K562 (cell line): Measurements from ENCODE around the gene KIN. TPM values are rescaled to one million over a fixed set of nuclear protein-coding genes. Genes with fewer than 3 reads are reported as not detected.

ENCODE experiments used
- ATAC-seq: fragments of 200-7000 bp; cut with Tn5 transposase; 3 replicates; pipeline ENCODE4 v1.9.1; 2020; ENCODE audit warnings: moderate library complexity
- BruUV-seq: library from RNA; stranded (reverse); fragments of 400-500 nt; replicated peaks from 2 replicates; lab custom pipeline; 2021; lab: Mats Ljungman, UMichigan
- CTCF ChIA-PET: fragments of 300-600 bp; formaldehyde crosslinking; extraction: SDS; loops from one replicate; lab custom pipeline; 2021; ENCODE audit warnings: low intra/inter-chr PET ratio; lab: Yijun Ruan, JAX
- POLR2A ChIA-PET: fragments of 300-600, 350-650 bp; sonication (Branson Sonifier 250); formaldehyde crosslinking; extraction: SDS; loops from one replicate; lab custom pipeline; 2021; ENCODE audit warnings: antibody characterized with exemption, inconsistent platforms; lab: Yijun Ruan, JAX
- DNase-seq, 4 experiments: peaks; one replicate each; pipeline versions ENCODE4 v3.0.0 to v3.0.0-alpha.2; 2011 to 2018; ENCODE audit warnings: low spot score in 3 of 4, mixed read lengths in 3 of 4; ENCODE audit errors: extremely low read depth in 1 of 4
- FAIRE-seq: peaks from 2 replicates; lab custom pipeline; 2011; peaks lifted over from hg19 to GRCh38; lab: Jason Lieb, UNC
- H2AFZ ChIP-seq: 2 replicates; pipeline ENCODE4 v1.6.0; 2011; ENCODE audit warnings: low read depth, low read length, control low read depth, inconsistent platforms
- H3K27ac ChIP-seq: fragments of 200-600 bp; 3 replicates; pipeline ENCODE4 v1.8.0; 2011; ENCODE audit warnings: low read depth, mild to moderate bottlenecking, control low read depth, inconsistent platforms, low read length, moderate library complexity, mixed read lengths; ENCODE audit errors: extremely low read depth
- H3K27me3 ChIP-seq, 2 experiments: fragments of 300-600 bp in 1 of 2; 2 replicates in 1 of 2; 3 replicates in 1 of 2; pipeline versions ENCODE4 v1.6.0 to v1.8.0; 2011; ENCODE audit warnings: inconsistent platforms in 2 of 2, low read length in 2 of 2, mild to moderate bottlenecking in 1 of 2, mixed read lengths in 1 of 2, moderate library complexity in 1 of 2; ENCODE audit not compliant: control insufficient read depth in 2 of 2, insufficient read depth in 2 of 2
- H3K36me3 ChIP-seq: fragments of 300-600 bp; 3 replicates; pipeline ENCODE4 v1.8.0; 2011; ENCODE audit warnings: mild to moderate bottlenecking, low read length, inconsistent platforms; ENCODE audit not compliant: control insufficient read depth, insufficient read depth
- H3K4me1 ChIP-seq, 2 experiments: fragments of 200-600 bp in 1 of 2; replicated peaks in 1 of 2; 2 replicates in 1 of 2; 3 replicates in 1 of 2; pipeline versions ENCODE4 v1.5.1 to v1.8.0; 2011; ENCODE audit warnings: inconsistent platforms in 2 of 2, low read length in 2 of 2, mild to moderate bottlenecking in 1 of 2, mixed read lengths in 1 of 2, moderate library complexity in 1 of 2; ENCODE audit not compliant: control insufficient read depth in 2 of 2, insufficient read depth in 2 of 2
- H3K4me2 ChIP-seq: 2 replicates; pipeline ENCODE4 v1.6.1; 2011; ENCODE audit warnings: low read length, control low read depth, inconsistent platforms, mixed read lengths; ENCODE audit not compliant: insufficient read depth
- H3K4me3 ChIP-seq: fragments of 200-600 bp; sonication (generic), shearing (Covaris generic); 2 replicates; pipeline ENCODE4 v1.5.1; 2016; ENCODE audit warnings: control low read depth, inconsistent platforms
- H3K79me2 ChIP-seq: fragments of 200-600 bp; 3 replicates; pipeline ENCODE4 v1.8.0; 2011; ENCODE audit warnings: low read length, inconsistent platforms; ENCODE audit not compliant: control insufficient read depth, insufficient read depth
- H3K9ac ChIP-seq, 2 experiments: 2 replicates each; pipeline versions ENCODE4 v1.6.0 to v1.6.1; 2011; ENCODE audit warnings: low read depth in 2 of 2, low read length in 2 of 2, control low read depth in 1 of 2, inconsistent platforms in 1 of 2, mild to moderate bottlenecking in 1 of 2, mixed read lengths in 1 of 2; ENCODE audit not compliant: insufficient read depth in 1 of 2
- H3K9me1 ChIP-seq: one replicate; pipeline ENCODE4 v1.6.0; 2011; ENCODE audit warnings: inconsistent platforms, mild to moderate bottlenecking, low read length, moderate library complexity; ENCODE audit not compliant: control insufficient read depth, insufficient read depth
- H3K9me3 ChIP-seq: replicated peaks from 2 replicates; pipeline ENCODE4 v1.5.1; 2011; ENCODE audit warnings: low read depth, low read length, inconsistent platforms; ENCODE audit not compliant: control insufficient read depth, insufficient read depth
- H4K20me1 ChIP-seq: replicated peaks from 2 replicates; pipeline ENCODE4 v1.6.1; 2011; ENCODE audit warnings: low read length, inconsistent platforms, mixed read lengths; ENCODE audit not compliant: control insufficient read depth, insufficient read depth
- CTBP1 ChIP-seq: fragments of 450-650 bp; IDR thresholded peaks from 2 replicates; pipeline ENCODE4 v1.6.1; 2016; ENCODE audit warnings: borderline replicate concordance
- HMG20A ChIP-seq: fragments of 450-650 bp; formaldehyde crosslinking; conservative IDR thresholded peaks from 2 replicates; pipeline ENCODE4 v1.4.0; 2020; ENCODE audit warnings: mild to moderate bottlenecking, mixed read lengths
- IFI16 ChIP-seq: fragments of 250-450 bp; sonication (Bioruptor Pico); IDR thresholded peaks from 2 replicates; pipeline ENCODE4 v2.1.2; 2022; ENCODE audit warnings: mild to moderate bottlenecking, inconsistent platforms
- RBM14 ChIP-seq: fragments of 200-400 bp; formaldehyde crosslinking; IDR thresholded peaks from 2 replicates; pipeline ENCODE4 v1.6.1; 2018; ENCODE audit warnings: low read depth, mild to moderate bottlenecking, low read length, moderate library complexity, borderline replicate concordance; ENCODE audit not compliant: insufficient read depth
- SMARCC2 ChIP-seq: fragments of 450-650 bp; IDR thresholded peaks from 2 replicates; pipeline ENCODE4 v1.6.1; 2017; ENCODE audit warnings: antibody characterized with exemption, moderate library complexity, mild to moderate bottlenecking, low read depth
- TCF3 ChIP-seq: sonication (generic); formaldehyde crosslinking; IDR thresholded peaks from 2 replicates; pipeline ENCODE4 v1.4.0; 2020; ENCODE audit warnings: mild to moderate bottlenecking, missing genetic modification reagents
- ZNF75A ChIP-seq: fragments of 450-650 bp; formaldehyde crosslinking; IDR thresholded peaks from 2 replicates; pipeline ENCODE4 v1.4.0; 2020; ENCODE audit warnings: mild to moderate bottlenecking
- ZNF79 ChIP-seq: fragments of 250-450 bp; sonication (Bioruptor Pico); IDR thresholded peaks from 2 replicates; pipeline ENCODE4 v1.4.0; 2020; ENCODE audit warnings: low read depth, mild to moderate bottlenecking, moderate library complexity
- WGBS: fragments of 100-300 bp; shearing (Covaris generic); methylation state at CpG from one replicate; pipeline ENCODE4 v1.1.6; 2016; ENCODE audit warnings: low coverage, mixed read lengths; ENCODE audit not compliant: insufficient coverage; ENCODE audit errors: missing lambda C conversion rate; 5-methylcytosine and 5-hydroxymethylcytosine counted together
- in situ Hi-C: fragments of 300-500 bp; cut with MboI; formaldehyde crosslinking; loops from 4 replicates; pipeline ENCODE4 v1.15.0; 2018; ENCODE audit warnings: inconsistent platforms, mixed read lengths
- intact Hi-C: fragments of 100-400 bp; cut with micrococcal nuclease; formaldehyde crosslinking; loops from 2 replicates; pipeline ENCODE4 v1.14.2; 2022
- polyA plus RNA-seq, 8 experiments: library from polyadenylated mRNA; depleted of rRNA in 4 of 8; stranded (reverse) in 5 of 8; unstranded in 3 of 8; fragments of >200 nt; fragmentation: Nextera tagmentation in 2 of 8; fragmentation: Illumina TruSeq in 1 of 8; extraction: Ambion mirVana in 2 of 8; extraction: Trizol in 1 of 8; gene quantifications; 2 replicates each; pipeline versions ENCODE4 v1.2.1 to v1.2.3, GENCODE V29; 2011 to 2014; ENCODE audit warnings: inconsistent platforms in 1 of 8, missing spikeins in 1 of 8
- total RNA-seq, 7 experiments: library from RNA; depleted of rRNA in 6 of 7; stranded (reverse); fragments of >200 nt in 6 of 7; fragmentation: Illumina TruSeq in 2 of 7; extraction: Trizol in 2 of 7; gene quantifications; 2 replicates each; pipeline versions ENCODE4 v1.2.1 to v1.2.3, GENCODE V29; 2011 to 2021; ENCODE audit warnings: low replicate concordance in 1 of 7

Gene KIN
- total and polyA plus RNA-seq, 9 of the 15 experiments (the other 6 are each of a cell fraction or from before 2014, with no cell fraction given), result 11.7 to 35.6 (median 16.0) TPM

GRCh38 chr10:7811000-7811399 lies 23.2 kb upstream of the KIN start:
- Histone ChIP-seq H2AFZ (no peak overlapping the region), H3K27ac (no peak overlapping the region), H3K27me3 (no peaks in the 10 kb centered on the region), H3K9me1 (no peaks in the 10 kb centered on the region), H3K4me3 (no peak overlapping the region), H3K9me3 (no peaks in the 10 kb centered on the region), H3K4me1 (peaks cover 0 to 9% of the 10 kb centered on the region in 2 experiments; a peak in 4 of 5 replicates), H3K4me2 (no peak overlapping the region), H3K9ac (no peak overlapping the region), H3K36me3 (peaks cover 18% of the 10 kb centered on the region; the same call in 1 of the 3 replicates), H4K20me1 (peaks cover 8% of the 10 kb centered on the region; the same call in 1 of the 2 replicates), H3K79me2 (no peaks in the 10 kb centered on the region)
- no TSS peak for BruUV-seq
- intact Hi-C loops, result no loop called here
- ChIA-PET CTCF (no interaction called here), POLR2A (interaction anchor here (1.3 to 3.1 kb wide), 2 partner anchors 7 to 8 kb away, joined by 3 to 19 read pairs; partner anchors contain the start of gene TAF3)
- TF ChIP-seq ZNF79 (CRISPR knock-in tag) (no peak), SMARCC2 (no peak), CTBP1 (no peak), RBM14 (no peak), HMG20A (CRISPR knock-in tag) (no peak), TCF3 (CRISPR knock-in tag) (no peak)
- no peak for ATAC-seq
- in situ Hi-C loops, result no loop called here
- 69% methylated on average over 5 of the region's 5 CpGs for WGBS
- FAIRE-seq, result no peak
- no peak for DNase-seq

DNA sequence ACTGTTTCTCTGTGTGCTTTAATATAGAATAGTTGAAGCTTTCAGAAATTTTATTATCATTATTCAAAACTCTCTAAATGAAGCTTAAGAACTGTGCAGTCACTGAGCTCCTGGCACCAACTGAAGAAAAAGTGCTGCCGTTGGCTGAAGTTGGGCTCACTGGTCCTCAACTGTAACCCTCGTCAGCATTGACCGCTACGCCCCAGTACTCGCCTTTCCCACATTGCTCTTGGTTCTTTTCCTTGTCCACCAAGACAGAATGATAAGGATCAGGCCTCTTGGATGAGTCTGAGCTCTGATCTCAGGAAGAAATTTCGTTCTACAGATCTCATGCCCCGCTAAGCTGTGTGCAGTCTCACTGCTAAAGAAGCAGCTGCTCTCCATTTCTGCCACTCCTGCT lies 22.6 kb upstream of the KIN start:
- FAIRE-seq, result no peak
- peak; percentile 64; the same call in 1 of the 2 replicates for TF ChIP-seq ZNF75A
- no peak for TF ChIP-seq IFI16 (CRISPR knock-in tag)
- in situ Hi-C loops, result no loop called here
- ATAC-seq, result peak; percentile 27
- no peak overlapping the region for H3K4me2 ChIP-seq
- H3K79me2 ChIP-seq, result no peaks in the 10 kb centered on the region
- no peak overlapping the region for H2AFZ ChIP-seq
- no peaks in the 10 kb centered on the region for H3K9me3 ChIP-seq
- ChIA-PET CTCF (no interaction called here), POLR2A (interaction anchor here (3.1 kb wide), 1 partner anchor 8 kb away, joined by 19 read pairs; the partner anchor contains the start of gene TAF3)
- H3K27ac ChIP-seq, result no peak overlapping the region
- no TSS peak for BruUV-seq
- no peak for DNase-seq
- H3K4me1 ChIP-seq, result peaks cover 0 to 9% of the 10 kb centered on the region in 2 experiments; a peak in 4 of 5 replicates
- peaks cover 8% of the 10 kb centered on the region; the same call in 1 of the 2 replicates for H4K20me1 ChIP-seq
- H3K9me1 ChIP-seq, result no peaks in the 10 kb centered on the region
- 17% methylated on average over 7 of the region's 7 CpGs for WGBS
- H3K4me3 ChIP-seq, result no peak overlapping the region
- H3K36me3 ChIP-seq, result peaks cover 22% of the 10 kb centered on the region; the same call in 1 of the 3 replicates
- no peaks in the 10 kb centered on the region for H3K27me3 ChIP-seq
- no peak overlapping the region for H3K9ac ChIP-seq
- intact Hi-C loops, result no loop called here
